ENCODE measurements around the gene MUSK. TPM values are rescaled to one million over a fixed set of nuclear protein-coding genes. Genes with fewer than 3 reads are reported as not detected.

The MUSK gene
- total and polyA plus RNA-seq, 2 experiments from 2014 or later: not detected

DNA sequence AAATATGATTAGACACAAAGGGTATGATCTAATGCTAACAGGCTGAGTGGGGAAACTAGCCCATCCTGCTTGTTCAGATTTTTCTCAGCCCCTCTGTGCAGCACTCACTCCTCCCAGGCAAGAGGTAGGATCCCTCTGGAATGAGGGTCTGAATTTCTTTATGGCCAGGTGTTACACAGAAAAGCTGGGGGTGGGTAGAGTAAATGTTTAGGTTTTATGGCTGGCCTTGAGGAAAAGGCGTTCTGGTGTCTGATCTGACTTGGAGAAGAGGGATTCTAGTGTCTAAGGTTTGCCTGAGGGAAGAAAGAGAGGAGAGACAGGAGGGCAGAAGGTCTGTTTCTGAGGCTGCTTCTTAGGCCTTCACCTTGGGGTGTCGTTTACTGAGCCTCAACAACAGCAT is 97.3 kb downstream of the MUSK start (continued):
- TF ChIP-seq, protein P1, sequence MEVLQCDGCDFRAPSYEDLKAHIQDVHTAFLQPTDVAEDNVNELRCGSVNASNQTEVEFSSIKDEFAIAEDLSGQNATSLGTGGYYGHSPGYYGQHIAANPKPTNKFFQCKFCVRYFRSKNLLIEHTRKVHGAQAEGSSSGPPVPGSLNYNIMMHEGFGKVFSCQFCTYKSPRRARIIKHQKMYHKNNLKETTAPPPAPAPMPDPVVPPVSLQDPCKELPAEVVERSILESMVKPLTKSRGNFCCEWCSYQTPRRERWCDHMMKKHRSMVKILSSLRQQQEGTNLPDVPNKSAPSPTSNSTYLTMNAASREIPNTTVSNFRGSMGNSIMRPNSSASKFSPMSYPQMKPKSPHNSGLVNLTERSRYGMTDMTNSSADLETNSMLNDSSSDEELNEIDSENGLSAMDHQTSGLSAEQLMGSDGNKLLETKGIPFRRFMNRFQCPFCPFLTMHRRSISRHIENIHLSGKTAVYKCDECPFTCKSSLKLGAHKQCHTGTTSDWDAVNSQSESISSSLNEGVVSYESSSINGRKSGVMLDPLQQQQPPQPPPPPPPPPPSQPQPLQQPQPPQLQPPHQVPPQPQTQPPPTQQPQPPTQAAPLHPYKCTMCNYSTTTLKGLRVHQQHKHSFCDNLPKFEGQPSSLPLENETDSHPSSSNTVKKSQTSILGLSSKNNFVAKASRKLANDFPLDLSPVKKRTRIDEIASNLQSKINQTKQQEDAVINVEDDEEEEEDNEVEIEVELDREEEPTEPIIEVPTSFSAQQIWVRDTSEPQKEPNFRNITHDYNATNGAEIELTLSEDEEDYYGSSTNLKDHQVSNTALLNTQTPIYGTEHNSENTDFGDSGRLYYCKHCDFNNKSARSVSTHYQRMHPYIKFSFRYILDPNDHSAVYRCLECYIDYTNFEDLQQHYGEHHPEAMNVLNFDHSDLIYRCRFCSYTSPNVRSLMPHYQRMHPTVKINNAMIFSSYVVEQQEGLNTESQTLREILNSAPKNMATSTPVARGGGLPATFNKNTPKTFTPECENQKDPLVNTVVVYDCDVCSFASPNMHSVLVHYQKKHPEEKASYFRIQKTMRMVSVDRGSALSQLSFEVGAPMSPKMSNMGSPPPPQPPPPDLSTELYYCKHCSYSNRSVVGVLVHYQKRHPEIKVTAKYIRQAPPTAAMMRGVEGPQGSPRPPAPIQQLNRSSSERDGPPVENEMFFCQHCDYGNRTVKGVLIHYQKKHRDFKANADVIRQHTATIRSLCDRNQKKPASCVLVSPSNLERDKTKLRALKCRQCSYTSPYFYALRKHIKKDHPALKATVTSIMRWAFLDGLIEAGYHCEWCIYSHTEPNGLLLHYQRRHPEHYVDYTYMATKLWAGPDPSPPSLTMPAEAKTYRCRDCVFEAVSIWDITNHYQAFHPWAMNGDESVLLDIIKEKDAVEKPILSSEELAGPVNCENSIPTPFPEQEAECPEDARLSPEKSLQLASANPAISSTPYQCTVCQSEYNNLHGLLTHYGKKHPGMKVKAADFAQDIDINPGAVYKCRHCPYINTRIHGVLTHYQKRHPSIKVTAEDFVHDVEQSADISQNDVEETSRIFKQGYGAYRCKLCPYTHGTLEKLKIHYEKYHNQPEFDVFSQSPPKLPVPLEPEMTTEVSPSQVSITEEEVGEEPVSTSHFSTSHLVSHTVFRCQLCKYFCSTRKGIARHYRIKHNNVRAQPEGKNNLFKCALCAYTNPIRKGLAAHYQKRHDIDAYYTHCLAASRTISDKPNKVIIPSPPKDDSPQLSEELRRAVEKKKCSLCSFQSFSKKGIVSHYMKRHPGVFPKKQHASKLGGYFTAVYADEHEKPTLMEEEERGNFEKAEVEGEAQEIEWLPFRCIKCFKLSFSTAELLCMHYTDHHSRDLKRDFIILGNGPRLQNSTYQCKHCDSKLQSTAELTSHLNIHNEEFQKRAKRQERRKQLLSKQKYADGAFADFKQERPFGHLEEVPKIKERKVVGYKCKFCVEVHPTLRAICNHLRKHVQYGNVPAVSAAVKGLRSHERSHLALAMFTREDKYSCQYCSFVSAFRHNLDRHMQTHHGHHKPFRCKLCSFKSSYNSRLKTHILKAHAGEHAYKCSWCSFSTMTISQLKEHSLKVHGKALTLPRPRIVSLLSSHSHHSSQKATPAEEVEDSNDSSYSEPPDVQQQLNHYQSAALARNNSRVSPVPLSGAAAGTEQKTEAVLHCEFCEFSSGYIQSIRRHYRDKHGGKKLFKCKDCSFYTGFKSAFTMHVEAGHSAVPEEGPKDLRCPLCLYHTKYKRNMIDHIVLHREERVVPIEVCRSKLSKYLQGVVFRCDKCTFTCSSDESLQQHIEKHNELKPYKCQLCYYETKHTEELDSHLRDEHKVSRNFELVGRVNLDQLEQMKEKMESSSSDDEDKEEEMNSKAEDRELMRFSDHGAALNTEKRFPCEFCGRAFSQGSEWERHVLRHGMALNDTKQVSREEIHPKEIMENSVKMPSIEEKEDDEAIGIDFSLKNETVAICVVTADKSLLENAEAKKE (CRISPR knock-in tag; IDR thresholded peaks at IDR 0.05): no peak

DNA sequence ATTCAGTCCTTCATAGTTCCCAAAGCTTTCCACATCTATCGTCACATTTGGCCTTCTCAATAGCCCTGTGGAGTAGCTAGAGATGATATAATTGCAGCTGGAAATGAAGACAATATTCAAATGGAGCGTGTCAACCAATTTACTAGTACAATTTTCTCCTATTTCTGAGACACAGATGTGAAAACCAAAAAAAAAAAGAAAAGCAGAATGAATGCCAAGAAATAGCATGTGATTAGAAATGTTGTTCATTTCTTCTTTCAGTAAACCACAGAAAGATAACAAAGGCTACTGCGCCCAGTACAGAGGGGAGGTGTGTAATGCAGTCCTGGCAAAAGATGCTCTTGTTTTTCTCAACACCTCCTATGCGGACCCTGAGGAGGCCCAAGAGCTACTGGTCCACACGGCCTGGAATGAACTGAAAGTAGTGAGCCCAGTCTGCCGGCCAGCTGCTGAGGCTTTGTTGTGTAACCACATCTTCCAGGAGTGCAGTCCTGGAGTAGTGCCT is 99.0 kb downstream of the MUSK start:
- Histone ChIP-seq H3K4me2 (no peak overlapping the region), H3K27me3 (ENCODE audit: insufficient read depth) (no peaks in the 10 kb centered on the region), H2AFZ (peak overlapping the region; percentile 63; the same call in 1 of the 2 replicates), H3K4me3 (no peak overlapping the region), H3K9me2 (ENCODE audit: insufficient read depth) (no peaks in the 10 kb centered on the region), H3K27ac (ENCODE audit: low read depth) (no peak overlapping the region), H3K4me1 (ENCODE audit: insufficient read depth) (no peaks in the 10 kb centered on the region), H3K36me3 (ENCODE audit: insufficient read depth) (no peaks in the 10 kb centered on the region), H3F3A (replicated peaks; ENCODE audit: low read depth) (no peaks in the 10 kb centered on the region), H3K79me2 (replicated peaks; ENCODE audit: insufficient read depth) (no peaks in the 10 kb centered on the region), H4K20me1 (replicated peaks; ENCODE audit: insufficient read depth) (no peaks in the 10 kb centered on the region)
- Mint-ChIP-seq H3K4me1 (no peaks in the 10 kb centered on the region), H3K27me3 (ENCODE audit: insufficient read depth, low read depth, poor library complexity) (no peaks in the 10 kb centered on the region), H3K27ac (no peak overlapping the region), H3K36me3 (ENCODE audit: low read depth) (no peaks in the 10 kb centered on the region), H3K9me3 (no peaks in the 10 kb centered on the region), H3K4me3 (no peak overlapping the region)
- ATAC-seq: no peak
- TF ChIP-seq STAT1 (IDR thresholded peaks at IDR 0.05; ENCODE audit: unreplicated experiment): no peak
- TF ChIP-seq, protein P2, sequence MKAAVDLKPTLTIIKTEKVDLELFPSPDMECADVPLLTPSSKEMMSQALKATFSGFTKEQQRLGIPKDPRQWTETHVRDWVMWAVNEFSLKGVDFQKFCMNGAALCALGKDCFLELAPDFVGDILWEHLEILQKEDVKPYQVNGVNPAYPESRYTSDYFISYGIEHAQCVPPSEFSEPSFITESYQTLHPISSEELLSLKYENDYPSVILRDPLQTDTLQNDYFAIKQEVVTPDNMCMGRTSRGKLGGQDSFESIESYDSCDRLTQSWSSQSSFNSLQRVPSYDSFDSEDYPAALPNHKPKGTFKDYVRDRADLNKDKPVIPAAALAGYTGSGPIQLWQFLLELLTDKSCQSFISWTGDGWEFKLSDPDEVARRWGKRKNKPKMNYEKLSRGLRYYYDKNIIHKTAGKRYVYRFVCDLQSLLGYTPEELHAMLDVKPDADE (IDR thresholded peaks at IDR 0.05): no peak
- TF ChIP-seq, protein P3, sequence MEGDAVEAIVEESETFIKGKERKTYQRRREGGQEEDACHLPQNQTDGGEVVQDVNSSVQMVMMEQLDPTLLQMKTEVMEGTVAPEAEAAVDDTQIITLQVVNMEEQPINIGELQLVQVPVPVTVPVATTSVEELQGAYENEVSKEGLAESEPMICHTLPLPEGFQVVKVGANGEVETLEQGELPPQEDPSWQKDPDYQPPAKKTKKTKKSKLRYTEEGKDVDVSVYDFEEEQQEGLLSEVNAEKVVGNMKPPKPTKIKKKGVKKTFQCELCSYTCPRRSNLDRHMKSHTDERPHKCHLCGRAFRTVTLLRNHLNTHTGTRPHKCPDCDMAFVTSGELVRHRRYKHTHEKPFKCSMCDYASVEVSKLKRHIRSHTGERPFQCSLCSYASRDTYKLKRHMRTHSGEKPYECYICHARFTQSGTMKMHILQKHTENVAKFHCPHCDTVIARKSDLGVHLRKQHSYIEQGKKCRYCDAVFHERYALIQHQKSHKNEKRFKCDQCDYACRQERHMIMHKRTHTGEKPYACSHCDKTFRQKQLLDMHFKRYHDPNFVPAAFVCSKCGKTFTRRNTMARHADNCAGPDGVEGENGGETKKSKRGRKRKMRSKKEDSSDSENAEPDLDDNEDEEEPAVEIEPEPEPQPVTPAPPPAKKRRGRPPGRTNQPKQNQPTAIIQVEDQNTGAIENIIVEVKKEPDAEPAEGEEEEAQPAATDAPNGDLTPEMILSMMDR (conservative IDR thresholded peaks at IDR 0.05; ENCODE audit: low read depth in 2 of 2): no peak
- DNase-seq (ENCODE audit: low spot score): no peak

Data from GM23338 (cell line).